GOT3 (cell line): ENCODE data around the gene STAT6.
A peak's percentile ranks its signal among the peaks of the same experiment; 100 is the strongest.

ENCODE experiments used
- DNase-seq: peaks from one replicate; lab custom pipeline; 2025; ENCODE audit warnings: mixed read lengths; lab: John Stamatoyannopoulos, UW

STAT6 gene

DNA sequence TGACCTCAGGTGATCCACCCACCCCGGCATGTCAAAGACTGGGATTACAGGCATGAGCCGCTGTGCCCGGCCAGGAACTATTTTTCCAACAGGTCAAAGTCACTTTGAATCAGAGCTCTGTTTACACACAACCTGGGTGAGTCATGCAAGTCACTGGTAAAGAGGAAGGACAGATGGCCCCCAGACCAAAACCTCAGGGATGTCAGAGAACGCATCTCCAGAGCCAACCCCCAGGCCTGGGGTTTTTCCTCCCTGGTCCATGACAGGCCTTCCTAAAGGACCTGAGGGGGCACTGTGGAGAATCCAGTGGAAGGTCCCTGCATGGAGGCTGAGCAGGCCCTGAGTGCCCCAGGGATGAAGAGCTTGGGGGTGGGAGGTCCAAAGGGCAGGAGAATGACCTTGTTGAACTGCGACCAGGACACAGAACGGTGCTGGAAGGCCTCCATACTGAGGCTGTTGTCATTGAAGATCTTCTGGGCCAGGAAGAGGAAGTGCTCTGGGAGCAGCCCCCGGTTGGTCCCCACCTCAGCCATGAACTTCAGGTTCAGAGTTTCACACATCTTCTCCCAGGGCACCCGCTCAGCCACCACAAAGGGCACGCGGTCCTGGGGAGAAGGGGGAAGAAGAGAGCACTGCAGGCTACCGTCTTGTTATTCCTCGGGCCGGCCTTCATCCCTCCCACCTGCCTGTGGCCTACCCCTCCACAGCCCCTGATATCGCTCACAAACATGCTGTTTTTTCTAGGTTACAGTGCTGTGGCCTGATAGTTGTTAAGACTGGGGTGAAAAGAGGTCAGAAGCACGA, 9.1 kb downstream of the STAT6 start:
- no peak for DNase-seq

GRCh38 chr12:57099766-57100165, 11.4 kb downstream of the STAT6 start:
- no peak for DNase-seq

DNA sequence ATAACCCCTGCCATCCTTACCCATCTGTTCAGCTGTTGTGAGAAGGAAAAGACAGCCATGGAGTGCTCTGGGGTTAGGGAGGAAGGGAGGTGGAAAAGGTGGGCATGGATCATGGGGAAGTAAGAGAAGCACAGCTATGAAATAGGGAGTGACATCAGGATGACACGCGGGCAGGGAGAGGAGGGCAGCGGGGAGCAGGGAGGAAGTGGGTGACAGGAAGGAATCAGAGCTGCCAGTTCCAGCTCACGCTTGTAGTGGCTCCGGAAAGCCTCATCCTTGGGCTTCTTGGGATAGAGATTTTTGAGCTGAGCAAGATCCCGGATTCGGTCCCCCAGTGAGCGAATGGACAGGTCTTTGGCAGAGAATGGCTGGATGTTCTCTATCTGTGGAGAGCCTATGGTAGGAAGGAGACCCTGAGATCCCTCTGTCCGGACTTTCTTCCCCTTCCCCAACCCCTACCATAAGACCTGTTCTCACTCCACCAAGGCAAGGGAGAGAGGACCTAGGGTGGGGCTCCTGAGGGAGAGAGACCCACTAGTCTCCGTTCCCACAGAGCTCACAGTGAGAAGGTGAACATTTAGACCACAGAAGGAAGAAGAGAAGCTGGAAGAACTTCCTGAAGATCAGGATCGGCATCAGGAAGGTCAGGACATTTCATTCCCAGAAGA, 12.0 kb downstream of the STAT6 start:
- no peak for DNase-seq

DNA sequence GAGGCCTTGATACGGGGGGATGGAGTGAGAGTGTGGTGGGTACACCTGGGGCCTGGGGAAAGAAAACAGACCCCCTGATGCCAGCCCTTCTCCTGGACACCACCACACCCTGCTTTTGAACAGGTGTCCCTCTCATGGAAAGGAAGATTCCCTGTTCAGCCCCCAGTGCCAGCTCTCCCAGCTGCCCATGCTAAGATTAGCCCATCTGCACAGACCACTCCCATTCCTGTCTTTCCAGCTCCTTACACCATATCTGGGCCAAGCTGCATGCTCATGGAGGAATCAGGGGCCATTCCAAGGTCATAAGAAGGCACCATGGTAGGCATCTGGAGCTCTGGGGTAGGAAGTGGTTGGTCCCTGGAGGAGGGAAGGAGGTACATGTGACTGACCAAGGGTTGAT, 12.6 kb downstream of the STAT6 start:
- DNase-seq: no peak

- DNase-seq: no peak
These were observed 13.7 kb downstream of the STAT6 start for GRCh38 chr12:57097554-57097835.

DNA sequence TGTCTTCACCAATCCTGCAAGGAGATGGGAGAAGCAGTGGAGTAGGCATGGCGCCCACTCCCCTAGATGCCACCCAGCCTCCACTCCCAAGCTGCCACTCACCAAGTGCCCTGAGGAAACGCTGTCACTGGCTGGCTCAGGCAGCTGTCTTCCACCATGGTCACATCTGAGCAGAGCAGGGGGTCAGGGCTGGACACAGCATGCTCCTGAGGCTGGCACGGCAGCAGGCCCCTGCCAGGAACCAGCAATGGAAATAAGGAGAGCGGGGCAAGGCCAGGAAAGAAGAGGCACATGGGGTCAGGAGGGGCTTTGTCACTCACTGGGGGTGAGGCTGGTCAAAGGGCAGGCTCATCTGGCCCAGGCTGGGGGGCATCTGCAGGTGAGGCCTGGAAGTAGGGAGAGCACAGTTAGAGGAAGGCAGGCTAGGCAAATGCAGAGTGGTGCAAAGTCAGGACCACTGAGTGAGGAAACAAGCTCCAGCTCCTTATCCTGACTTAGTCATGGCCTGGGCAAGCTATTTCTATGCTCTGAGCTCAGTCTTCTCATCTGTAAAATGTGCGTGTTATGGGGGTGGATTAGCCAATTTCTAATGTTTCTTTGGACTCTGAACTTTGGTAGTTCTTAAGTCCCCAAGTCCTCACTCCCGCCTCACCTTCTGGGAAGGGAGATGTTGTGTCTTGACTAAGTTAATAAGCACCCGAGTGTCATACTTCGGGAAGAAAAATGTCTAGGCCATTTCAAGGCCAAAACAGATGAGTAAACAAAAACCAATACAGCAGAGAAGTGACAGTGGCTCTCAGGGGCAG, 14.2 kb downstream of the STAT6 start:
- no peak for DNase-seq

DNA sequence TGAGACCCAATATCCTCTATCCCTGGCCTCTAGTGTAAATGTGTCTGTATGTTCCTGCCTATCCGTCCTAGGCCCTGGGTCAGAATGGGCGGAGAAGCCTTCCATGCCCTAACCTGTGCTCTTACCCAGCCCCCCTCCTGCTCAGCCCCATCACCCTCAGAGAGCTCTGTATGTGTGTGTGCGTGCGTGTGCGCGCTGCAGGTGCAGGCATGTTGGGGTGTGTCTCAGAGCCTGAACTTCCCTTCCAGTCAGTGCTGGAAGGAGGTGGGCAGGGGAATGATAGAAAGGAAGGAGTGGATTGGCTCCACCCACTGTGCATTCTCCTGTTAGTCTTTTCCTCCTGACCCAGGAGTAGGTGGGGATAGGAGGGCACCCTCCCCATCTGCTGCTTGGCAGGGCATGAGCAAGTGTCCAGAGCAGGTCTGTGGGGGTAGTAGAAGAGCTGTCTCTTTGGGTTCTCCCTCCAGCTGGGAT, 15.0 kb downstream of the STAT6 start:
- DNase-seq: no peak

DNA sequence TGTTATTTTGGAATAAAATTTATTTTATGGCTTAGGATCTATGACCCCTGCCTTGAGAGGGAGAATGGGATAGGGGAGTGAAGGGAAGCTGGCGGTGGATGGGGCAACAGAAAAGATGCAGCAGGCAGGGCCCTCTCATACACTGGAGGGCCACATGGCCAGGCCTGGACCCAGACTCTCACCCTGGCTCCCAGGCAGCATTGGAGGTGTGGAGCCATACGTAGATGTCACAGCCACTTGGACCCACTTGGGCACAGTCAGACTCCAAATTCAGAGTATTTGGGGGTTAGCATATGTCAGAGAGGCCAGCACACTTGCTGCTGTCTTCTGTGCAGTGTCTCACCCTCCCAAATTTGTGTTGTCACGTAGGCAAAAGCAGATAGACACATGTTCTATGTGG, 15.7 kb downstream of the STAT6 start:
- DNase-seq: no peak

GRCh38 chr12:57094208-57095160, 16.7 kb downstream of the STAT6 start:
- no peak for DNase-seq

- no peak for DNase-seq
These were observed 17.6 kb downstream of the STAT6 start for GRCh38 chr12:57093415-57094207.

- no peak for DNase-seq
These were observed 18.2 kb downstream of the STAT6 start for GRCh38 chr12:57092876-57093414.

- no peak for DNase-seq
These were observed 18.7 kb downstream of the STAT6 start for GRCh38 chr12:57092529-57092862.

DNA sequence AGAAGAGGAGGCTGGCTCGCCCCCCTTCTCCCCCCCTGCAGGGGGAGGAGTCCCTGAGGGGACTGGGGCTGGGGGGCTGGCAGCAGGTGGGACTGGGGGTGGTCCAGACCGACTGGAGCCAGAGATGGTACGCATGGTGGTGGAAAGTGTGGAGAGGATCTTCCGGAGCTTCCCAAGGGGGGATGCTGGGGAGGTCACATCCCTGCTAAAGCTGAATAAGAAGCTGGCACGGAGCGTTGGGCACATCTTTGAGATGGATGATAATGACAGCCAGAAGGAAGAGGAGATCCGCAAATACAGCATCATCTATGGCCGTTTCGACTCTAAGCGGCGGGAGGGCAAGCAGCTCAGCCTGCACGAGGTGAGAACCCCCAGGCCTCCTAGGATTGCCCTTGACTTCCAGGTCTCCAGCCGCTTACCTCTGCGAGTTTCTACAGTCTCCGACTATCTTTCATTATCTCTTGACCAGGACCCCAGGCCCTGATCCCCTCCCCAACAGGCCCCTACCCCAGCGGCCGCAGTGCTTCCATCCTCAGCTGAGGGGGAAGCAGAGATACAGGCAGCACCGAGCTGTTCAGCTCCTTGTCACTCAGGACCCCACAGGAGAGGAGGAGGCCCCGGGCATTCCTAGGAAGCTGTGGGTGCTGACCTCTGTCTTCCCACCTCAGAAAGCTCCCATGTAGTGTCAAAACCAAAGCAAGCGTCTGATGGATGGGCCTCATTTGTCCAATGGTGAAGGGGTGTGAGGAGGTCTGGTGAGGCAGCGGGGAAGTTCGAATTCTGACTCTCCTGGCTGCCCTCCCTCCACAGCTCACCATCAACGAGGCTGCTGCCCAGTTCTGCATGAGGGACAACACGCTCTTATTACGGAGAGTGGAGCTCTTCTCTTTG, 19.3 kb downstream of the STAT6 start:
- no peak for DNase-seq

DNA sequence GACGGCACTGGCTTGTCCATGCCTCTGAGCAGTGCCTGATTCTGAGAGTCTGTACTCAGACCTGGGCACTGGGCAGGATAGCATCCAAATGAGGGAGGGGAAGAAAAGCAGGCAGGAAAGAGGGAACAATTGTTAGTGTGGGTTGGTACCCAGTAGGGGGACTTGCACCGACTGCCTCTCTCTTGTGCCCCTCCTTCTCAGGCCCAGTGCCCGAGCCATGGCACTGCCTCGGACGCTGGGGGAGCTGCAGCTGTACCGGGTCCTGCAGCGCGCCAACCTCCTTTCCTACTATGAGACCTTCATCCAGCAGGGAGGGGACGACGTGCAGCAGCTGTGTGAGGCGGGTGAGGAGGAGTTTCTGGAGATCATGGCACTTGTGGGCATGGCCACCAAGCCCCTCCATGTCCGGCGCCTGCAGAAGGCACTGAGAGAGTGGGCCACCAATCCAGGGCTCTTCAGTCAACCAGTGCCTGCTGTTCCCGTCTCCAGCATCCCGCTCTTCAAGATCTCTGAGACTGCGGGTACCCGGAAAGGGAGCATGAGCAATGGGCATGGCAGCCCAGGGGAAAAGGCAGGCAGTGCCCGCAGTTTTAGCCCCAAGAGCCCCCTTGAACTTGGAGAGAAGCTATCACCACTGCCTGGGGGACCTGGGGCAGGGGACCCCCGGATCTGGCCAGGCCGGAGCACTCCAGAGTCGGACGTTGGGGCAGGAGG, 20.1 kb downstream of the STAT6 start:
- DNase-seq: no peak

GRCh38 chr12:57090490-57090889, 20.7 kb downstream of the STAT6 start:
- no peak for DNase-seq

DNA sequence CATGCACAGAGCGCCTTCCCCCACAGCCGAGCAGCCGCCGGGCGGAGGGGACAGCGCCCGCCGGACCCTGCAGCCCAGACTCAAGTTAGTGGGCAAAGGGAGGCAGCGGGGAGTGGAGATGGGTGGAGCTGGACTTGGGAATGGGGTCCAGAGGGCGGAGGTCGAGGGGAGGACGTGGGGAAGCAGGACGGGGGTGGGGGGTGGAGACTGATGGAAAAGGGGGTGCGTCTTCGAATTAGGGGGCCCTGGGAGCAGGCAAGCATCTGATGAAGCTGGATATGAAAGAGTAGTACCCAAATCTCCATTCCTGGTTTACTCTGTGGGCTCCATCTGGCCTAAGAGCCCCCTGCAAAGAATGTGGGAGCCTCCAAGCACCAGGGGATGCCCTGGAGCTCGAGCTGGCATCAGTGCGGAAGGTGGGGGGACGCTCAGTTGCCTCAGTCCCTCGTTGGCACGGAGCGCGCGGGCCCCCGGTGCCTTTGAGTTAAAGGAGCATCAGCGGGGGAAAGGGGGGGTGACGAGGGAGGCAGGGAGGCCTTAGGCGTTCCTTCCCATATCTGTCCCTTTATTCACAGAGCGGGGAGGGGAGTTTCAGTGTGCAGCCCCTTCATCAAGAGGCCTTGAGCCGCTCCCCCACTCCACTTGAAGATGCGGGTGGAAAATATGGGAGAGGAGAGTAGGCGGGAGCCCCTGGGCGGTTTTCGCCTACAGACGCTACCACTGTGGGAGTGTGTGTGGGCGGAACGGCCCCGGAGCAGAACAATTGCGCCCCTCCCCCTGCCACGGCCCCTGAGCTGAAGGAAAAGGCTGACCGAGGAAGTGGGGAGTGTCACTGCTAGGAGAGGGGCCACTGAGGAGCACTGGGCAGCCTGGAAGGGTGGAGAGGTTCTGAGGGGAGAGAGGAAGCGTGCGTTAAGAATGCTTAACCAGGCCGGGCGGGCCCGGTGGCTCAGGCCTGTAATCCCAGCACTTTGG, 21.6 kb downstream of the STAT6 start:
- no peak for DNase-seq

GRCh38 chr12:57088354-57089270, 22.6 kb downstream of the STAT6 start, which contains the start of gene NAB2:
TSS of gene NAB2 (plus strand) at chr12:57089114. CDS start at chr12:57089272, 158 bp downstream.
- DNase-seq: peak; percentile 72
